Iris pigment epithelial cell (primary cell): ENCODE data around the gene TTC39B.
A peak's percentile ranks its signal among the peaks of the same experiment; 100 is the strongest.

ENCODE experiments used
- DNase-seq: peaks from one replicate; pipeline ENCODE4 v3.0.0-alpha.2; 2011; ENCODE audit warnings: low read depth

TTC39B gene

GRCh38 chr9:15300218-15300617 is 6.8 kb downstream of the TTC39B start:
- peak; percentile 41 for DNase-seq

GRCh38 chr9:15299374-15299939 is 7.6 kb downstream of the TTC39B start:
- DNase-seq = no peak

- no peak for DNase-seq
These were observed 8.7 kb downstream of the TTC39B start for GRCh38 chr9:15298362-15298761.

- DNase-seq = peak; percentile 79
These were observed 11.1 kb downstream of the TTC39B start for GRCh38 chr9:15295761-15296405.

- DNase-seq = no peak
These were observed 12.4 kb downstream of the TTC39B start for GRCh38 chr9:15294604-15295003.

- DNase-seq = no peak
These were observed 13.2 kb downstream of the TTC39B start for GRCh38 chr9:15293804-15294316.

GRCh38 chr9:15293084-15293483 is 13.9 kb downstream of the TTC39B start:
- no peak for DNase-seq

GRCh38 chr9:15289603-15290002 is 17.4 kb downstream of the TTC39B start:
- DNase-seq = no peak

GRCh38 chr9:15287309-15287708 is 19.7 kb downstream of the TTC39B start:
- DNase-seq = no peak

- no peak for DNase-seq
These were observed 20.7 kb downstream of the TTC39B start for GRCh38 chr9:15286161-15286821.

- no peak for DNase-seq
These were observed 24.3 kb downstream of the TTC39B start for GRCh38 chr9:15282567-15283285.

GRCh38 chr9:15280647-15281046 is 26.4 kb downstream of the TTC39B start:
- no peak for DNase-seq

GRCh38 chr9:15278839-15279238 is 28.2 kb downstream of the TTC39B start:
- DNase-seq = no peak

GRCh38 chr9:15278091-15278687 is 28.8 kb downstream of the TTC39B start:
- DNase-seq = no peak

- peak; percentile 25 for DNase-seq
These were observed 29.5 kb downstream of the TTC39B start for GRCh38 chr9:15277400-15278090.

- DNase-seq = no peak
These were observed 30.6 kb downstream of the TTC39B start for GRCh38 chr9:15276328-15276938.

- DNase-seq = no peak
These were observed 32.6 kb downstream of the TTC39B start for GRCh38 chr9:15274425-15274824.

GRCh38 chr9:15272377-15272928 is 34.6 kb downstream of the TTC39B start:
- DNase-seq = no peak

GRCh38 chr9:15271403-15271802 is 35.6 kb downstream of the TTC39B start:
- no peak for DNase-seq

GRCh38 chr9:15268782-15269181 is 38.2 kb downstream of the TTC39B start:
- no peak for DNase-seq

- DNase-seq = no peak
These were observed 38.7 kb downstream of the TTC39B start for GRCh38 chr9:15268317-15268716.
